HEK293T (cell line): Measurements from ENCODE around the gene METTL6.

Source experiments
- FOXK2 ChIP-seq: fragments of 450-650 bp; IDR thresholded peaks from 2 replicates; pipeline ENCODE4 v1.6.1; 2016; ENCODE audit warnings: mild to moderate bottlenecking
- SP1 ChIP-seq: fragments of 450-650 bp; IDR thresholded peaks from 2 replicates; pipeline ENCODE4 v1.6.1; 2017

GRCh38 chr3:15361494-15362214 lies 65.7 kb downstream of the METTL6 start:
- no peak for TF ChIP-seq FOXK2
- TF ChIP-seq SP1 = no peak
